Metanephros (tissue), 1 donor: ENCODE results near the gene TMEM256. TPM values are rescaled to one million over a fixed set of nuclear protein-coding genes. Genes with fewer than 3 reads are reported as not detected.

ENCODE experiments used
- total RNA-seq: library from RNA; depleted of rRNA; stranded (reverse); fragments of >200 nt; gene quantifications from one replicate; pipeline ENCODE4 v1.2.3, GENCODE V29; 2014

The TMEM256 gene
- total RNA-seq: 109 TPM

DNA sequence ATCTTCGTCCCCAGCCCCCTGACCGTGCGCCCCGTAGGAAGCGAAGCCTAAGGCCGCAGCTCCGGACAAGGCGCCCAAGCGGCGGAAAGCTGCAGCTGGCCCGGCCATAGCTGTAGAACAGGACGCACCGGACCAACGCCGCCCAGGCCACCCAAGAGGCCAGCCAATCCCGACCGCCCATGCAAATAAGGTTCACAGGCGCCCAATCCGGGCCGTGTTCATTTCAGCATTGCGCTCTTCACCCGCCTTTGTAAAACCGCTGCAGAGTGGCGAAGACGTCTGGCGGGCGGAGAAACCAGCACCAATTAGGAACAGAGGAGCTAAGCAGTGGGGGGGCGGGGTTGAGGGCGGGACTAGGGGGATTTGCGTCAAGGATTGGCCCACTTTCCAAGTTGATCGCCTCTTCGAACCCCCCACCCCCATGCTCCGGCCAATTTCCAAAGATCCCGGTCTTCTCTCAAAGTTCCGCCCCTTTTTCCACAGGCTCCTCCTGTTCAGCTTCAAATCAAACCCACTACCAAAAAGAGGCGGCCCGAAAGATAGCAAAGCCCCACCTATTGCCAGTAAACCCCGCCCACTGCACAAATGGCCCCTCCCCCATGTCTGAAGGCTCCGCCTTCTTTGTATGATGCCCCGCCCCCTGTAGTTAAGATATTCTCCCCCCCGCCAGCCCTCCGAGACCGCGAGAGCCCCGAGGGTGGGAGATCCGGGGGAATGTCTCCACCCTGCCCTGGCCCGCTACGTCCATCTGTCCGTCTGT lies at the start of gene TMEM256:
TMEM256 (minus strand) TSS at position 121 of the 760 bp plus-strand sequence; CDS start at position 108, 13 bp downstream.

DNA sequence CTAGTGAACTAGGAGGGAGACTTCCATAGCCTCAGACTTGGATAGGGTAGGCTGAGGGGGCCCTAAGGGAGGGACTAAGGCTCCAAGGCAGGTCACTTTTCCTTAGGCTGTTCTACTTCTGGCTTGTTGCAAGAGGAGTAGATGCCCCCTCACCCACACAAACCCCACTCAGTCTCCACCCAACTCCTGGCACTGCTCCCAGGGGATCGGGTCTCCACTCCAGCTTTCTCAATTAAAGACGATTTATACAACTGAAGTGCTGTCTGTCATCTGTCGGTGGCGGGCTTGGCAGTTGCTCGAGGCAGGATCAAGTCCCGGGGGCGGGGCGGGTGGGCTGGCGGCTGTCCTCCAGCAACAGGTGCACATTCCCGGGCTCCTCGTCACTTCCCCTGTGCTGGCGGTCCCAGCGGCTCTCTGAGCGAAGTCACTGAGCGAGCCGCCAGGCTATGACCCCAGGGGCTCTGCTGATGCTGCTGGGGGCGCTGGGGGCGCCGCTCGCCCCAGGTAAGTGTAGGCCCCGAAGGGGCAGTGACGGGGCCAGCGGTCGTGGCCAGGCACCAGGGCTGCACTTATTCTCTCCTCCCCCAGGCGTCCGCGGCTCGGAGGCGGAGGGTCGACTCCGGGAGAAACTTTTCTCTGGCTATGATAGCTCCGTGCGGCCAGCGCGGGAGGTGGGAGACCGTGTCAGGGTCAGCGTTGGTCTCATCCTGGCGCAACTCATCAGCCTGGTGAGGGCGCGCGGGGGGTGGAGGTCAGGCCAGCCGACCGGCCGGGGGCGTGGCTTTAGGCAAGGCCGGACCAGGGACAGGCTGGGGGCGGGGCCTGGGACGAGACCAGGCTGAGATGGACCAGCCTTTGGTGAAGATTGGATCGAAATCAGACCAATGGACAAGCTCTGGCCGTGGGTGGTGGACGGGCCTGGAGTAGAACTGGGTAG lies 41.1 kb upstream of the TMEM256 start, which contains the start of gene CHRNB1:
CHRNB1 (plus strand) TSS at position 380 of the 937 bp plus-strand sequence; CDS start at position 447, 67 bp downstream.

DNA sequence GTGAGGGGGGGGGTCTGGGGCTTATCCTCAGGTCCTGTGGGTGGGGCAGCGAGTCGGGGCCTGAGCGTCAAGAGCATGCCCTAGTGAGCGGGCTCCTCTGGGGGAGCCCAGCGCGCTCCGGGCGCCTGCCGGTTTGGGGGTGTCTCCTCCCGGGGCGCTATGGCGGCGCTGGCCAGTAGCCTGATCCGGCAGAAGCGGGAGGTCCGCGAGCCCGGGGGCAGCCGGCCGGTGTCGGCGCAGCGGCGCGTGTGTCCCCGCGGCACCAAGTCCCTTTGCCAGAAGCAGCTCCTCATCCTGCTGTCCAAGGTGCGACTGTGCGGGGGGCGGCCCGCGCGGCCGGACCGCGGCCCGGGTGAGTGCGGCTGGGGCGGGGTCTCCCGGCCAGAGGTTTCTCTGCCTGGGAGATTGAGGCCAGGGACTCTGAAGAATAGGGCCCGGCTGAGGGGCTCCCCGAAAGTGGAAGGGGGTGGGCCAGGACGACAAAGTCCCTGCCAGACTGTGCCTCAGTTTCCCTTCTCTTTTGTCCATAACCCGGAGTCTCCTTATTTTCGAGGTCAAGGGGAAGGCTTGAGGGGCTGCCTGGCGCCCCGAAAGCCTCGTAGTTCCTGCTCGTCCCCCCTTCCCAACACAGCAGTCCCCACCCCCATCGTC lies 35.7 kb upstream of the TMEM256 start, which contains the start of gene FGF11:
FGF11 (plus strand) TSS at position 51 of the 651 bp plus-strand sequence; CDS start at position 160, 109 bp downstream.

DNA sequence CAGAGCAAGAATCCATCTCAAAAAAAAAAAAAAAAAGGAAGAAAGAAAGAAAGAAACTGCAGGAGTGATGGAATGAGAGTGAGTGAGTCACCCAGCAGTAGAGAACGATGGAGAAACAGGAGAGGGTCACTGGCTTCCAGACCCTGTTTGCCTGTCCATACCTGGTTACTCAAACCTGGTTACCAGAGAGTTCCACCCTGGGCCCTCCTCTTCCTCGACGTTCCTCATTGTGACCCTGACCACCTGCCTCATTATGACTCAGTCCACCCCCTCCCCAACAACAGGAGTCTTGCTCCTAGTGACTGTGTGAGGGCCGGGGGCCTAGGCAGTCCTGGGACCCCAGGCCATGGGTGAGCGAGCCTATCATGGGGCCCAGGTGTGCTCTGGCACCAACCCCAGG lies 24.7 kb upstream of the TMEM256 start, which contains the start of gene SPEM3:
SPEM3 (plus strand) TSS at position 301 of the 400 bp plus-strand sequence; CDS start at position 347, 46 bp downstream.

DNA sequence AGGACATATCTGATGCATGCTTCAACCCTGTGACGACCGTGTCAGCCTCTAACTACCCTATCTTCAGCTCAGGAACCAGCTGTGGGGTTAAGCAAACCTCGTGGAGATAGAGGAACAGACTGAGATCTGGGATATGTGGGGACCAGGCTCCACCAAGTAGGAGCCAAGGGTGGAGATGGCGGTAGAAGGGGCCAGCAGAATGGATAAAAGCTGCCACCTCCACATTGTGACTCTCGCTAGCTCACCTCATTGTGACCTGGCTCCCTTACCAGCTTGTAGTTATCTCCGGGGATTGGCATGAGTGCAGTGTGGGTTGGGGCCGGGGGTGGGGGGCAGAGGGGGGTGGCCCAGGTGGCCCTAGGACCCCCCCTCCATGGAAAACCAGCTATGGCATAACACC lies 21.4 kb upstream of the TMEM256 start, which contains the start of gene SPEM2:
SPEM2 (plus strand) TSS at position 301 of the 400 bp plus-strand sequence; CDS start at position 374, 73 bp downstream.

DNA sequence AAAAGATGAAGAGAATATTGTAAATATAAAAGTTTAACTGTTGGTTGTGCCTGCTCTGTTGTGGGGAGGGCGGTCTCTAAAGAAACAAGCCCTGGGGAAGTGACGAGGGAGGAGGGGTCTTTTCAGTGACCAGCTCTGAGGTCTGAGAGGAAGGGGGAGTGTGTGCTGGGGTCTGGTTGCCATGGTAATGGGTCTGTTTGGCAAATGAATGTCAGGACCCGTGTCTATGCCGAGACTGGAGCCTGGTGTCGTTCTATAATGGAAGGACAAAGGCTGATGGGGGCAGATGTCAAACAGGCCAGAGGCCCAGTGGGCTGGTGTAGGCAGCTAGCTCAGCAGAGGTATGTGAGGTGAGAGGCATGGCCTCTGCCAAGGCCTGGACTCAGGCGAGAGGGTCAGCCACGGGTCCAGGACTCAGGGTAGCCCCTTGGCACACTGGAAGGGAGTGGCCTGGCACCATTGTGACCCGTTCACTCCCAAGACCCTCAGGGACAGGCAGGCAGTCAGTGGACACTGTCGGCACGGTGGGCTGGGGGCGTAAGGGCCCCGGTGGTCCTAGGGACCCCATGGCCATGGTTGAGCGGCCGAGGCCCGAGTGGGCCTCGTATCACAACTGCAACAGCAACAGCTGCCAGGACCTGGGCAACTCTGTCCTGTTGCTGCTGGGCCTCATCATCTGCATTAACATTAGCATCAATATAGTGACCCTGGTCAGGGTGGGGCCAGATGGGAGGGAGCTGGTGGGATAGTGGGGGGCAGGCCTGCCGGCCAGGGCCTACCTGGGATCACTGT lies 16.1 kb upstream of the TMEM256 start, which contains the start of gene SPEM1:
SPEM1 (plus strand) TSS at position 506 of the 792 bp plus-strand sequence; CDS start at position 567, 61 bp downstream.

DNA sequence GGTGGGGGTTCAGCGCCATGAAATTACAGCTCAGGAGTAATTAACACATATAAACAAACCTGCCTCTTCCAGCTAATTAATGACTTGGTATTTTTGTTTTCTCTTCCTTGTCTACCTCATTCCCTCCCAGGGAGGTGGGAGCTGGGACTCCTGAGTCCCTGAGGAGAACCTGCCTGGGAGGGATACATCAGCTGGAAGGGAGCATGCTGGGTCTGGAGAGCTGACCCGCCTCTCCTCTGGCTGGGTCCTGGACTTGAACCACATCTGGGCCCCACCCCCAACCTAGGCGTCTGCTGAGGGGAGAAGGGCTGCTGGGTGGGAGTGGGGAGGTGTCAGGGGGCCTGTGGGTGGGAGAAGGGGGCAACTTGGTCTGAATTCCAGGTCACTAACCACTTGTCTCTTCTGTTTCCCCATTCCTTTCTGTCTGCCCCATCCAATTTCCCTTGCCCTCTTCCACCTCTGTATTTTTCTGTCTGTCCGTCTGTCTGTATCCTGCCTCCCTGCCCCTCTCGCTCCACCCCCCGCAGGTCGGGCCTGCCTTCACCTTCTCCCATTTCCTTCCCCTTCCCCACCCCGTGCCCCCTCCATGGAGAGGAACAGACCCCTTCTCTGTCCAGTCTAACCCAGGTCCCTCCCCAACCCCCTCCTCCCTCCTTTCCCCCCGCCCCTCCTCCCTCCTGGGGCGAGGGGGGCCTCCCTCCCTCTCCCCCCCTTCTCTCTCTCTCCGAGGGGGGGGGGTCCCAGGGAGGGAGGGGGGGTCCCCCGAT lies 3.8 kb upstream of the TMEM256 start, which contains the start of gene NLGN2:
NLGN2 (plus strand) TSS at position 361 of the 767 bp plus-strand sequence. CDS start 411 bp downstream, outside the sequence.

DNA sequence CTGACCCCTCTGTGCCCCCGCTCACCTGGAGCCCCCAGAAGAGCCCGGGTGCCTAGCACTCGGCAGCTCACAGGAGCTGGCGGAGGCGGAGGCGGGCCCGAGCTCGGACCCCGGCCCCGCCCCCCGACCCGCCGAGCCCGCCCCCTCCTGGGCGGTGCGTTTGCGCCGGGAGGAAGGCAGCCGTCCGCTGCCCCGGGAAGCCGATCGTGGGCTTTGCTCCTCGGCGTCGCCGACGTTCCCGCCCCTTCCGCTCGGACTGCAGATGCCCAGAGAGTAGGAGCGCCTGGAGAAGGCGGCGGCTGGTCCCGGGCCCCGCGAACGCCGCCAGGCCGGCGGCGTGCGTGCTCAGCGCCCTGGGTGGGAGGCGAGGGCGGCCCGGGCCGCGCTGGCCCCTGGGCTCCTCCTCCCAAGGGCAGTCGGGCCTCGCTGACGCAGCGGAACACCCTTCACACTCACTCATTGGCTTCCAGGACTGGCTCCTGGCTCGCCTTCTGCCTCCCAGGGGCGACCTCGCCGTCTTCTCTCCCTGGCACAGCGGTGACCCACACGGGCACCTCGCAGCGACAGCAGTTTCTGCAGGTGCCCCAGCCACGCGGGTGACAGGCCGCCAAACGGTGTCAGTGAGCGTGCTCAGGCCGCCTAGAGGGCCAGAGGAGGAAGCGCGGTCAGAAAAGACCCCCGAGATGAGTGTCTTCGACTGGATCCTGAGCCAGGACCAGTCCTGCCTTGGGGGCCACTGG lies 9.3 kb downstream of the TMEM256 start, which contains the start of gene PLSCR3:
PLSCR3 (minus strand) TSS at position 74 of the 740 bp plus-strand sequence. CDS start 415 bp downstream, outside the sequence.

DNA sequence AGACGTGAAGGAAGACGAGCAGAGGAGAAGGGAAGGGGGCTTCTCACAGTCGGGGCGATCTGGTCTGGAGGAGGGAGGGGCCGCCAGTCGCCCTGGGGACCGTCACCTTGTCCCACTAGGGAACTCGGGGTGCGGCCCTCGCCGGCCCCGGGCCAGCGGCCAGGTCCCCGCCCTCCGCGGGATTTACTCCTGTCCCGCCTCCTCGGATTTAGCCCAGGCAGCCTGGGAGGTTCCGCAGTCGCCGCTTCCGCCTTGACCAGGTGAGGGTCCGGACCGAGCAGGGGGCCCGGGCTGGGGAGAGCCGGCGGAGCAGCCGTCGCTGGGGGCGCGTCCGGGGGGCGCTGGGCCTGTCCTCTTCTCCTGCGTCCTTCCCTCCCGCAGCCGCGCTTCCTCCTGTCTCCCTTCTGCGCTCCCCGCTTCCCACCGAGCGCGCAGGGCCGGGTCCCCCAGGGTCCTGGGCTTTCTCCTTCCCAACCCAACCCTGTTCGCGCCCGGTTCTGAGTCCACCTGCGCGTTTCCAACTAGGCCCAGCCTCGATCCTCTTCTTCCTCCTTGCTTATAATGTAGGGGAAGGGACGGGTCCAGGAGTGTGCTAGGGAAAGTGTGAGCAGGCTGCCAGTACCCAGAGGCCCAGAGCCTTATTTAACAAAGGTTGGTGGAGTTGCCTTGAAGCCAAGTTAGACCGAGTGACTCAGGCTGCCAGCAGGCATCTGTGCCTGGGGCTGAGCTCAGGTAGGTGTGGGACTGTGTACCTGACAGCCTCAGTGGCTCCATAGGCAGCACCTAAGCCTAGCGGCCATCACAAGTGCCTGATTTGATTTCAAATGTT lies 22.8 kb downstream of the TMEM256 start, which contains the start of gene TNK1:
TNK1 (plus strand) TSS at position 235 of the 829 bp plus-strand sequence. CDS start 1,838 bp downstream, outside the sequence.

DNA sequence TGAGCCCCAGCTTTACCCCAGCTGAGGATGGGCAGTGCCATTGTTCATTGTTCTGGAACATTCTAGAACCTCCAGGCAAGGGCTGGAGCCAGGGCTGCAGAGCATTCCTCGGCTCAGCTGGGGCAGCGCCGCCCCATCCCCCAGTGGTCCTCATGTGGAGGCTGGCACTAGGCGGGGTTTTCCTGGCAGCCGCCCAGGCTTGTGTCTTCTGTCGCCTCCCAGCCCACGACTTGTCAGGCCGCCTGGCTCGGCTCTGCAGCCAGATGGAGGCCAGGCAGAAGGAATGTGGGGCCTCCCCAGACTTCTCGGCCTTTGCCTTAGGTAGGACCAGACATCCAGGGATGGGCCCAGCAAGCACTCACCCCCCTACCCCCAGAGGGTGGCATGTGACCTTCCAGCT lies 48.8 kb downstream of the TMEM256 start, which contains the start of gene TMEM95:
TMEM95 (plus strand) TSS at position 104 of the 400 bp plus-strand sequence; CDS start at position 153, 49 bp downstream.

Other genes with a start within 250 kb of the TMEM256 start
- gene ASGR1, start 224.7 kb downstream of the TMEM256 start, total RNA-seq: 5.5 TPM
- 36.0 TPM for gene DLG4, start 184.3 kb downstream of the TMEM256 start, total RNA-seq
- gene ACADVL, start 184.2 kb downstream of the TMEM256 start, total RNA-seq: 342 TPM
- 73.5 TPM for gene DVL2, start 169.6 kb downstream of the TMEM256 start, total RNA-seq
- gene PHF23, start 164.6 kb downstream of the TMEM256 start, total RNA-seq: 44.4 TPM
- 226 TPM for gene GABARAP, start 161.6 kb downstream of the TMEM256 start, total RNA-seq
- 77.3 TPM for gene CTDNEP1, start 152.4 kb downstream of the TMEM256 start, total RNA-seq
- gene ELP5, start 151.9 kb downstream of the TMEM256 start, total RNA-seq: 27.2 TPM
- 65.5 TPM for gene CLDN7, start 141.6 kb downstream of the TMEM256 start, total RNA-seq
- gene SLC2A4, start 122.4 kb downstream of the TMEM256 start, total RNA-seq: 19.6 TPM
- gene YBX2, start 109.5 kb downstream of the TMEM256 start, total RNA-seq: 2.0 TPM
- gene EIF5A, start 96.5 kb downstream of the TMEM256 start, total RNA-seq: 179 TPM
- 30.4 TPM for gene GPS2, start 88.7 kb downstream of the TMEM256 start, total RNA-seq
- gene NEURL4, start 74.8 kb downstream of the TMEM256 start, total RNA-seq: 31.2 TPM
- 4.8 TPM for gene ACAP1, start 67.6 kb downstream of the TMEM256 start, total RNA-seq
- 7.0 TPM for gene KCTD11, start 51.9 kb downstream of the TMEM256 start, total RNA-seq
- not detected for gene TMEM95, start 48.9 kb downstream of the TMEM256 start, total RNA-seq
- 5.5 TPM for gene TNK1, start 23.0 kb downstream of the TMEM256 start, total RNA-seq
- 23.1 TPM for gene PLSCR3, start 9.6 kb downstream of the TMEM256 start, total RNA-seq
- 21.3 TPM for gene NLGN2, start 3.7 kb upstream of the TMEM256 start, total RNA-seq
- not detected for gene SPEM1, start 16.2 kb upstream of the TMEM256 start, total RNA-seq
- gene SPEM2, start 21.5 kb upstream of the TMEM256 start, total RNA-seq: not detected
- not detected for gene SPEM3, start 24.8 kb upstream of the TMEM256 start, total RNA-seq
- 5.0 TPM for gene TMEM102, start 31.3 kb upstream of the TMEM256 start, total RNA-seq
- 4.8 TPM for gene FGF11, start 35.4 kb upstream of the TMEM256 start, total RNA-seq
- gene CHRNB1, start 41.0 kb upstream of the TMEM256 start, total RNA-seq: 21.4 TPM
- gene ZBTB4, start 75.5 kb upstream of the TMEM256 start, total RNA-seq: 31.0 TPM
- not detected for gene SLC35G6, start 77.3 kb upstream of the TMEM256 start, total RNA-seq
- 118 TPM for gene POLR2A, start 80.3 kb upstream of the TMEM256 start, total RNA-seq
- 11.6 TPM for gene TNFSF12, start 145.0 kb upstream of the TMEM256 start, total RNA-seq
- gene TNFSF13, start 154.7 kb upstream of the TMEM256 start, total RNA-seq: 10.2 TPM
- gene SENP3, start 157.8 kb upstream of the TMEM256 start, total RNA-seq: 58.0 TPM
- gene CD68, start 175.5 kb upstream of the TMEM256 start, total RNA-seq: 16.2 TPM
- gene MPDU1, start 179.8 kb upstream of the TMEM256 start, total RNA-seq: 49.6 TPM
- 1.5 TPM for gene SOX15, start 186.0 kb upstream of the TMEM256 start, total RNA-seq
- gene FXR2, start 210.8 kb upstream of the TMEM256 start, total RNA-seq: 30.3 TPM
- gene SAT2, start 223.7 kb upstream of the TMEM256 start, total RNA-seq: 56.3 TPM
- gene SHBG, start 226.0 kb upstream of the TMEM256 start, total RNA-seq: 2.6 TPM
- 13.1 TPM for gene ATP1B2, start 246.8 kb upstream of the TMEM256 start, total RNA-seq